NCI-H2227 (cell line): ENCODE measurements around the gene NRCAM.

Experiments used
- DNase-seq: peaks from one replicate; lab custom pipeline; 2025; ENCODE audit not compliant: unreplicated experiment; lab: John Stamatoyannopoulos, UW

The NRCAM gene

DNA sequence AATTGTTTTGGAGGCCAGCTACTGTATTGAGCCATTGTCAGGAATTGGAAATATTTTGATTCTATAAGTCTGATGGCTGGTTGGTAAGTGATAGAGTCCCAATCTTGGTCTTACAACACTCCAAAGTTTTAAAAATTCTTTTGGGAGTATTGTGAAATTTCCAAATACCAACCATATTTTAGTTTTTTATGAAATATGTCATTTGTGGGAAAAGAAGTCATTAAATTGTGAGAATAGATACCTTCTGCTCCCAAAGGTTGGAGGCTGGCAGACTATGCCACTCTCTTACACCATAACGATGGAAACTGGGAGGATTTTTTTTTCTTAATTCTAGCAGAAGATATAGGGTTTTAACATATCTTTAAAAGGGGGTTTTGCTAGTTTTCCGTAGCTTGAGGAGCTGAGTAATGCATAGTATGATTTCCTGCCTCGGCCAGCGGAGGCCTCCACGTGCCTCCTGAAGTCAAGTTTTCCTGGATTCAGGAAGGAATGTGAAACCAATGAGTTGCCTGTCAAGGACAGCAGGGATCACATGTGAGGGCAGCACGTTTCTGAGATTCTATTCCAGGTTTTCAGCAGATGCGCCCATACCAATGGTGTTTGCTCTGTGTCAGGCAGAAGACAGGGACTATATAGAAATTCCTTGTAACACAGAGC lies 233.9 kb downstream of the NRCAM start:
- no peak for DNase-seq

DNA sequence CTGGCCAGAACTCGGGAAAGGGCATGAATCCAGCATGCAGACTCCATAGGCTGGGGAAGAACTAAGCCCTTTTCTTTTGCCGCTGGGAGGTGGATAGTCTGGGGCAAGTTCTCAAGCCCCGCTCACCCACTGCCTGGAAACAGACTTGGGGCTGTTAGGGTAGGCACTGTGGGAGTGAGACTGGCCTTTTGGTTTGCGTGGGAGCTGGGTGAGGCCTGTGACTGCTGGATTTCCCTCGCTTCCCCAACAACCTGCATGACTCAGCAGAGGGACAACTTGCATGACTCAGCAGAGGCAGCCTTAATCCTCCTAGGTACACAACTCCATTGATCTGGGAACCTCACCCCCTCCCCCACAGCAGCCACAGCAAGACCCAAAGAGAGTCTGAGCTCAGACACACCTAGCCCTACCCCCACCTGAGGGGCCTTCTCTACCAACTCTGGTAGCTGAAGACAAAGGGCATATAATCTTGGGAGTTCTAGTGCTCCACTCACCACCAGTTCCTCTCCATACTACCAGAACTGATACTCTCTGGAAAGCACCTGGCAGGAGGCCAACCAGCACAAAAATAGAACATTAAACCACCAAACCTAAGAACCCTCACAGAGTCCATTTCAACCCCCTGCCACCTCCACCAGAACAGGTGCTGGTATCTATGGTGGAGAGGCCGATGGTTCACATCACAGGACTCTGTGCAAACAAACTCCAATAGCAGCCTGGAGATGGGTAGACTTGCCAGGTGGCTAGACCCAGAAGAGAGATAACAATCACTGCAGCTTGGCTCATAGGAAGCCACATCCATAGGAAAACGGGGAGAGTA lies 244.6 kb downstream of the NRCAM start:
- DNase-seq, result no peak

GRCh38 chr7:108210796-108211195 lies 245.4 kb downstream of the NRCAM start:
- no peak for DNase-seq

GRCh38 chr7:108205311-108205710 lies 250.9 kb downstream of the NRCAM start:
- no peak for DNase-seq

GRCh38 chr7:108204281-108204796 lies 251.9 kb downstream of the NRCAM start:
- DNase-seq, result no peak

GRCh38 chr7:108203537-108203936 lies 252.7 kb downstream of the NRCAM start:
- DNase-seq, result no peak

- DNase-seq, result no peak
Observed at GRCh38 chr7:108202743-108203142, 253.5 kb downstream of the NRCAM start.

DNA sequence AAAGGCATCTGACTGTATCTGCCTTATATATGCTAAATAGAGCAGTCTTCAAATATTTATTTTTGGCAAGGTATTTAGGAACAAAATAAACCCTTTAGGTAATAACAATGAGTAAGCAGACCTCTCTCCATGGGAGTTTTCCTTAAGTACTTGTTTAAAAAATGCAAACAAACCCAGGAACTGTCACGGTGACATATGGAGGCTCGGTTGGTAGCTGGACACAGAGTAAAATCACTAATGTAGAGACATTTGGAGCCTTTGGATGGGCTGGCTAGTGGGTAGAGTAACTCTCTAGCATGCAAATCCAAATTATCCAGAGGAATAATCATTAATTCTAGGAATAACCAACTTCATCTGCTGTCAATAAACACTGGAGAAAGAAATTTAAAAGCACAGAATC lies 254.5 kb downstream of the NRCAM start:
- DNase-seq, result no peak

GRCh38 chr7:108200326-108200725 lies 255.9 kb downstream of the NRCAM start:
- DNase-seq, result no peak

GRCh38 chr7:108197371-108198091 lies 258.7 kb downstream of the NRCAM start:
- no peak for DNase-seq

DNA sequence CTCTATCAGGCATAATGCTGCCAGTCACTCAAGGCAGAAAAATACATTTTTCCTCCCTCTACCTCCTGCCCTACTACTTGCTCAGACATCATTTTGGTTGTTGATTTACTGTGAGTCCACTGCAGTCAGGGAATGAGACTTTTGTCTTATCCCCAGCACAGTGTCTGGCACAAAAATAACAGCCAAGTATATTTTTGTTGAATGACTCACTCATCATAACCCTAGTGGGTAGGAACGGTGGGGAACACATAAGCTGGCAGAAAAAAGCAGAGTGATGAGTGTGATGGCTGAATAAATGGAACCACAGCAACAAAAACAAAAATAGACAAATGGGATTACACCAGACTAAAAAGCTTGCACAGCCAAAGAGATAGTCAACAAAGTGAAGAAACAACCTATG lies 260.2 kb downstream of the NRCAM start:
- DNase-seq, result no peak

GRCh38 chr7:108193594-108194498 lies 262.4 kb downstream of the NRCAM start:
- no peak for DNase-seq

DNA sequence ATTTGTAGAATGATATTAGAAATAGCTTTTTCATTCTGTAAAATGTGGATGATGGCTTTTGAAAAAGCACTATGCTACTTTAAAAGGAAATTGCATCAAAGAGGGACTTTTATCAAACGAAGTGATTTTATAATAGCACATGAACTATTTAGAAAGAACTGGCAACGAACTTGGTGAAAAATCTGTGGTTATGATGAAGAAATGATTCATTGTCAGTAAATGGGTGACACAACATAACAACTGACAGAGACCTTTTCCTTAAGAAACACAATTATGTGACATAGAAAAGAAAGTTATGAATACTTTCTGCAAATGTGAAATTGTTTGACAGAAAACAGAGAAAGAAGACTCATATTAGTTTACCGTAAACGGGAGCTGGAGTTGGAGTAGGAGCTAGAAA lies 265.3 kb downstream of the NRCAM start:
- no peak for DNase-seq

GRCh38 chr7:108189733-108190388 lies 266.4 kb downstream of the NRCAM start:
- no peak for DNase-seq

GRCh38 chr7:108188724-108189123 lies 267.5 kb downstream of the NRCAM start:
- DNase-seq, result no peak

GRCh38 chr7:108181073-108181985 lies 274.9 kb downstream of the NRCAM start:
- DNase-seq, result peak; percentile 71

DNA sequence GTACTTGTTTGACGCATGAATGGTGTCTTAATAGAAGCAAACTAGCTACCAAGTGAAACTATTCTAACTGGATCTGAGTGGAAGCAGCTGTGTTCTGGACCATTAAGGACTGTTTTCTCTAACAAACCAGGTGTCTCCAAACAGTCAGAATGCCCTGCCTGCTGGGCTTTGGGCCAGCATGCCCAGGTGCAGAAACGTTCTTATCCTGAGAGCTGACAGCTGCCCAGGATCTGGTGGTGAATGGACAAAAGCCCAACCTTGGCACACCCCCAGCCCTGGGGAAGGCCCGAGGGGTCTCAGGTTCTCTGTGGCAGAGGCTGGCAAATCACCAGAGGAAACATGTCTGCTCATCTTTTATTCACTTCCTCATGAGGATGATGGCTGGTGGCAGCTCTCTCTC lies 277.8 kb downstream of the NRCAM start:
- DNase-seq, result no peak

- no peak for DNase-seq
Observed at GRCh38 chr7:108171164-108171563, 285.1 kb downstream of the NRCAM start.

DNA sequence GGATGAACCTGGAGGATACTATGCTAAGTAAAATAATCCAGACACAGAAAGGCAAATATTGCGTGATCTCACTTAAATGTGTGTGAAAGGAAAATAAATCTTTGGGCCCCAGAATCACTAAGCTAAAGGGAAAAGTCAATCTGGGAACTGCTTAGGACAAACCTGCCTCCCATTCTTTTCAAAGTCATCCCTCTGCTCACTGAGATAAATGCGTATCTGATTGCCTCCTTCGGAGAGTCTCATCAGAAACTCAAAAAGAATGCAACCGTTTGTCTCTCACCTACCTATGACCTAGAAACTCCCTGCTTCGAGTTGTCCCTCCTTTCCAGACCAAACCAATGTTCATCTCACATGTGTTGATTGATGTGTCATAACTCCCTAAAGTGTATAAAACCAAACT lies 286.0 kb downstream of the NRCAM start:
- no peak for DNase-seq
